ENCODE results near the gene TGFB1I1. TPM values are rescaled to one million over a fixed set of nuclear protein-coding genes. Genes with fewer than 3 reads are reported as not detected.

Gene TGFB1I1
- total and polyA plus RNA-seq, 2 experiments from 2014 or later, result 4.1 to 4.2 TPM

DNA sequence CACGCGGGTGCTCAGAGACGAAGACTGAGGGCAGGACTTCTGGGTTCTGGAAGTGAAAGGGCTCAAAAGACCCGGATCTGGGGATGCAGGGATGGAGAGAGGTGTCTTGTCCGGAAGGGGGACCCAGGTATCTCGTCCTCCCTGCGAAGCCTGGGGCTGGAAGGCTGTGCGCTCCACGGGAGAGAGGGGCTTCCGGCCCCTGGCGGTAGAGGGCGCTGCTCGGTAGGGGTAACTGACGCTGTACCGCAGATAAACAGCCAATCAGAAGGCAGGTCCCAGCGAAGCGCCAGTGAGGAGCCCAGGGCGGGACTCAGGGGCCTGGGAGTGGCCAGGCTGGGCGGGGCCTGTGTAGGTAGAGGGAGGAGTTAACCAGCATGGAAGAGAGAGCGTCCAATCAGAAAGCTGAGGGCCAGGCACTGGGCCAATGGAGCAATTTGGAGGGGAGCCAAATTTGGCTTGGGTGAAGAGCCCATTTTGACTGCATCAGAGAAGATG is 804 bp downstream of the TGFB1I1 start:
- Histone ChIP-seq H3K27me3 (ENCODE audit: insufficient read depth) (peaks cover 59% of the 10 kb centered on the region), H3K9me2 (ENCODE audit: insufficient read depth) (no peaks in the 10 kb centered on the region), H3K36me3 (ENCODE audit: insufficient read depth) (no peaks in the 10 kb centered on the region), H3K4me2 (peak overlapping the region; percentile 87), H4K20me1 (replicated peaks; ENCODE audit: insufficient read depth) (no peaks in the 10 kb centered on the region; the same call in 1 of the 2 replicates), H3K79me2 (replicated peaks; ENCODE audit: insufficient read depth) (no peaks in the 10 kb centered on the region), H2AFZ (peak overlapping the region; percentile 97), H3K4me1 (ENCODE audit: insufficient read depth) (peaks cover 7% of the 10 kb centered on the region; the same call in 1 of the 2 replicates), H3K4me3 (peak overlapping the region; percentile 90), H3K27ac (ENCODE audit: low read depth) (no peak overlapping the region), H3F3A (replicated peaks; ENCODE audit: low read depth) (peaks cover 6% of the 10 kb centered on the region; the same call in 1 of the 2 replicates)
- Mint-ChIP-seq H3K27me3 (ENCODE audit: insufficient read depth, low read depth, poor library complexity) (peaks cover 59% of the 10 kb centered on the region), H3K4me3 (peak overlapping the region; percentile 80), H3K9me3 (peaks cover 6% of the 10 kb centered on the region), H3K27ac (no peak overlapping the region), H3K36me3 (ENCODE audit: low read depth) (peaks cover 8% of the 10 kb centered on the region), H3K4me1 (peaks cover 13% of the 10 kb centered on the region; the same call in 2 of the 3 replicates)
- TF ChIP-seq EZH2phosphoT487 (IDR thresholded peaks at IDR 0.05; ENCODE audit: unreplicated experiment), result no peak
- no peak for TF ChIP-seq JUNB (IDR thresholded peaks at IDR 0.05; ENCODE audit: unreplicated experiment)
- TF ChIP-seq ZNF114 (CRISPR knock-in tag; IDR thresholded peaks at IDR 0.05), result 0 out of 2 replicates have a peak, but pooled peaks have one; percentile 36
- TF ChIP-seq ZNF462 (CRISPR knock-in tag; IDR thresholded peaks at IDR 0.05), result no peak
- 0 out of 2 replicates have a peak, but pooled peaks have one; percentile 22 for TF ChIP-seq ZNF331 (CRISPR knock-in tag; IDR thresholded peaks at IDR 0.05; ENCODE audit: low read depth)
- no peak for TF ChIP-seq NANOG (IDR thresholded peaks at IDR 0.05; ENCODE audit: borderline replicate concordance)
- peak; percentile 68 for TF ChIP-seq CREB1 (CRISPR knock-in tag; IDR thresholded peaks at IDR 0.05; ENCODE audit: low read depth)
- TF ChIP-seq, protein P1, sequence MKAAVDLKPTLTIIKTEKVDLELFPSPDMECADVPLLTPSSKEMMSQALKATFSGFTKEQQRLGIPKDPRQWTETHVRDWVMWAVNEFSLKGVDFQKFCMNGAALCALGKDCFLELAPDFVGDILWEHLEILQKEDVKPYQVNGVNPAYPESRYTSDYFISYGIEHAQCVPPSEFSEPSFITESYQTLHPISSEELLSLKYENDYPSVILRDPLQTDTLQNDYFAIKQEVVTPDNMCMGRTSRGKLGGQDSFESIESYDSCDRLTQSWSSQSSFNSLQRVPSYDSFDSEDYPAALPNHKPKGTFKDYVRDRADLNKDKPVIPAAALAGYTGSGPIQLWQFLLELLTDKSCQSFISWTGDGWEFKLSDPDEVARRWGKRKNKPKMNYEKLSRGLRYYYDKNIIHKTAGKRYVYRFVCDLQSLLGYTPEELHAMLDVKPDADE (IDR thresholded peaks at IDR 0.05), result no peak
- TF ChIP-seq STAT1 (IDR thresholded peaks at IDR 0.05; ENCODE audit: unreplicated experiment), result no peak
- peak; percentile 77 to 90 for TF ChIP-seq CTCF (conservative IDR thresholded peaks at IDR 0.05; ENCODE audit: low read depth in 2 of 2)
- TF ChIP-seq POLR2AphosphoS5 (IDR thresholded peaks at IDR 0.05; ENCODE audit: low read depth), result no peak
- TF ChIP-seq EZH2 (IDR thresholded peaks at IDR 0.05; ENCODE audit: low read depth, unreplicated experiment), result no peak
- TF ChIP-seq REST (IDR thresholded peaks at IDR 0.05; ENCODE audit: unreplicated experiment), result no peak
- ATAC-seq (peak; percentile 38), DNase-seq (ENCODE audit: low spot score) (peak; percentile 92)

Measured in GM23338 (cell line).